ENCODE measurements around the gene COL26A1. TPM values are rescaled to one million over a fixed set of nuclear protein-coding genes. Genes with fewer than 3 reads are reported as not detected.
A peak's percentile ranks its signal among the peaks of the same experiment; 100 is the strongest.

Gene COL26A1
- total RNA-seq (1 to 10 TPM in 2 of 6 donors, under 1 TPM in 4; 0.37 to 1.2 (median 0.64) TPM), polyA plus RNA-seq (1 to 10 TPM in 1 of 2 donors, under 1 TPM in 1; 0.87 to 3.5 TPM)

DNA sequence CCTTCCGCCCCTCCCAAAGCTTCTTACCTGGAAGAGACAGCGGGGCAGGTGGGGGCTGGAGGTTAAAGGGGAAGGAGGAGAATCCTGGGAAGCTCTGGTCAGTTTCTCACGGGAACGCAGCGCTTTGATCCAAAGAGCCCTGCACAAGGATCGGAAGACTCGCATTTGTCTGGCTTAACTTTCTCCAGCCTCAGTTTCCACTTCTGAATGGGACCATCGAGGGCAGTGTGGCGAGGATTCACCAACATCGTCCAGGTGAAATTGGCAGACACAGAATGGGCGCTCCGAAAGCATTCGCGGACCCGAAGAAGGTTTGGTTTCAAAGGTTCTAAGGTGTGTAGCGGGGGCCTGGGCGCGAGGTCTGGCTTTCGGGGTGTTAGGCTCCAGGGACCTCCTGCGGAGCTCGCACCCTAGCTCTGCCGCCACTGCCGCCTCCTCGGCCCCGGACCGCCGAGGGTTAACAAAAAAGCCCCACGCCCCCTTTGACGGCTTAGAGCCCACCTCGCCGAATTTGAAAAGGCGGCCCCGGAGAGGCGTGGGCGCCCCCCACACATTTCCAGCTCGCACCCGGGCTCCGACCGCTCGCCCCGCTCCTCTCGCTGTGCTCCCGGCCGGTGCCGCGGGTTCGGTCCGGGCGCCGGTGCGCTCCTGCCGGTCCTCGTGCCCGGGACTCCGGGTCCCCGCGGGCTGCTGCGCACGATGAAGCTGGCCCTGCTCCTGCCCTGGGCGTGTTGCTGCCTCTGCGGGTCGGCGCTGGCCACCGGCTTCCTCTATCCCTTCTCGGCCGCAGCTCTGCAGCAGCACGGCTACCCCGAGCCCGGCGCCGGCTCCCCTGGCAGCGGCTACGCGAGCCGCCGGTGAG, at the start of gene COL26A1:
TSS of gene COL26A1 (plus strand) at position 542 of the 862 bp plus-strand sequence. CDS start at position 700, 158 bp downstream.
- no peaks in the 10 kb centered on the region for H3K27me3 ChIP-seq
- intact Hi-C loops (cut with DNase I), result no loop called here
- WGBS, 2 donors, result 17 to 23% methylated on average over 58 to 76 of the region's 76 CpGs
- H3K36me3 ChIP-seq, result no peaks in the 10 kb centered on the region
- peaks cover 0 to 5% (median 0%) of the 10 kb centered on the region in 3 donors for H3K4me1 ChIP-seq
- peak; percentile 23 to 87 (median 48) for DNase-seq
- H3K4me3 ChIP-seq, result peak within 1 kb of the TSS; percentile 37 to 67 (median 56)
- no peak for FAIRE-seq
- peak; percentile 65 to 81 (median 76) for ATAC-seq
- H3K27ac ChIP-seq, result peak within 1 kb of the TSS in 2 of 4 donors; percentile 70 to 71
- H3K9me3 ChIP-seq, result no peaks in the 10 kb centered on the region
- TF ChIP-seq, protein P1, sequence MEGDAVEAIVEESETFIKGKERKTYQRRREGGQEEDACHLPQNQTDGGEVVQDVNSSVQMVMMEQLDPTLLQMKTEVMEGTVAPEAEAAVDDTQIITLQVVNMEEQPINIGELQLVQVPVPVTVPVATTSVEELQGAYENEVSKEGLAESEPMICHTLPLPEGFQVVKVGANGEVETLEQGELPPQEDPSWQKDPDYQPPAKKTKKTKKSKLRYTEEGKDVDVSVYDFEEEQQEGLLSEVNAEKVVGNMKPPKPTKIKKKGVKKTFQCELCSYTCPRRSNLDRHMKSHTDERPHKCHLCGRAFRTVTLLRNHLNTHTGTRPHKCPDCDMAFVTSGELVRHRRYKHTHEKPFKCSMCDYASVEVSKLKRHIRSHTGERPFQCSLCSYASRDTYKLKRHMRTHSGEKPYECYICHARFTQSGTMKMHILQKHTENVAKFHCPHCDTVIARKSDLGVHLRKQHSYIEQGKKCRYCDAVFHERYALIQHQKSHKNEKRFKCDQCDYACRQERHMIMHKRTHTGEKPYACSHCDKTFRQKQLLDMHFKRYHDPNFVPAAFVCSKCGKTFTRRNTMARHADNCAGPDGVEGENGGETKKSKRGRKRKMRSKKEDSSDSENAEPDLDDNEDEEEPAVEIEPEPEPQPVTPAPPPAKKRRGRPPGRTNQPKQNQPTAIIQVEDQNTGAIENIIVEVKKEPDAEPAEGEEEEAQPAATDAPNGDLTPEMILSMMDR (IDR thresholded peaks at IDR 0.05), result no peak

DNA sequence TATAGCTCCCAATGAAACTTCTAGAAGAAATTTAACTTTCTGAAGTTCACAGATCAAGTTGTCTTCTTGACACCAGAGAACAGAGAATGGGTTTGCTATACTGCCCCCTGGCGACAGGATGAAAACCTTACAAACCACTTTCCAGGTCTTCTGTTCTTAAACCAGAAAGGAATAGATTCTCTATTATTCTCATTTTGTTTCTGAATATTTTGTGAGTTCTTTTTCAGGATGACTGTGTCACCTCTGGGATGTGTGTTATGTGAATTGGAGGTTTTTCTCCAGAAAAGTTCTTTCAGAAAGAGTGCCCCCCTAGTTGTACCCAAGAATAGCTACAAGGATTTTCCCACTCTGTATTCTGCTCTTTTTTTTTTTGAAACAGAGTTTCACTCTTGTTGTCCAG, 47.3 kb upstream of the COL26A1 start:
- peaks cover 0 to 7% (median 0%) of the 10 kb centered on the region in 3 donors for H3K36me3 ChIP-seq
- H3K4me1 ChIP-seq, result no peaks in the 10 kb centered on the region
- DNase-seq (peak in 1 of 6 donors; percentile 46), FAIRE-seq (no peak), ATAC-seq (peak in 2 of 4 donors; percentile 60 to 71)
- intact Hi-C loops (cut with DNase I), result no loop called here
- WGBS, 2 donors, result 0 to 9% methylated on average over 1 of the region's 1 CpG
- no peak overlapping the region for H3K4me3 ChIP-seq
- H3K27ac ChIP-seq, result no peak overlapping the region
- no peaks in the 10 kb centered on the region for H3K9me3 ChIP-seq
- no peaks in the 10 kb centered on the region for H3K27me3 ChIP-seq
- TF ChIP-seq, protein P1 (IDR thresholded peaks at IDR 0.05), result peak; percentile 45 to 71 (median 50)

DNA sequence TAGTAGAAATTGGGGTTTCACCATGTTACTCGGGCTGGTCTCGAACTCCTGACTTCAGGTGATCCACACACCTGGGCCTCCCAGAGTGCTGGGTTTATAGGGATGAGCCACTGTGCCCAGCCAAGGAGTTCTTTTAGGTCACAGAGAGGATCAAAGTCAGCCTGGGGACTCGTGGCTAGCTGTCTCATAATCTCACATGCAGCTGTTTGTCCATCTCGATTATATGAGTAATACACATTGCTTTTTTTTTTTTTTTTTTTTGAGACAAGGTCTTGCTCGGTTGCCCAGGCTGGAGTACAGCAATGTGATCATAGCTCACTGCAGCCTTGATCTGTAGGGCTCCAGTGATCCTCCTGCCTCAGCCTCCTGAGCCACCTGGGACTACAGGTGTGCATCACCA, 43.3 kb upstream of the COL26A1 start:
- peaks cover 0 to 5% (median 4%) of the 10 kb centered on the region in 3 donors for H3K4me1 ChIP-seq
- DNase-seq, result no peak
- no peak overlapping the region for H3K4me3 ChIP-seq
- intact Hi-C loops (cut with DNase I), result no loop called here
- ATAC-seq, result no peak
- no peaks in the 10 kb centered on the region for H3K9me3 ChIP-seq
- H3K36me3 ChIP-seq, result peaks cover 0 to 7% (median 0%) of the 10 kb centered on the region in 3 donors
- FAIRE-seq, result no peak
- no peaks in the 10 kb centered on the region for H3K27me3 ChIP-seq
- TF ChIP-seq, protein P1 (IDR thresholded peaks at IDR 0.05), result no peak
- 63 to 67% methylated on average over 5 of the region's 5 CpGs for WGBS, 2 donors
- H3K27ac ChIP-seq, result no peak overlapping the region

DNA sequence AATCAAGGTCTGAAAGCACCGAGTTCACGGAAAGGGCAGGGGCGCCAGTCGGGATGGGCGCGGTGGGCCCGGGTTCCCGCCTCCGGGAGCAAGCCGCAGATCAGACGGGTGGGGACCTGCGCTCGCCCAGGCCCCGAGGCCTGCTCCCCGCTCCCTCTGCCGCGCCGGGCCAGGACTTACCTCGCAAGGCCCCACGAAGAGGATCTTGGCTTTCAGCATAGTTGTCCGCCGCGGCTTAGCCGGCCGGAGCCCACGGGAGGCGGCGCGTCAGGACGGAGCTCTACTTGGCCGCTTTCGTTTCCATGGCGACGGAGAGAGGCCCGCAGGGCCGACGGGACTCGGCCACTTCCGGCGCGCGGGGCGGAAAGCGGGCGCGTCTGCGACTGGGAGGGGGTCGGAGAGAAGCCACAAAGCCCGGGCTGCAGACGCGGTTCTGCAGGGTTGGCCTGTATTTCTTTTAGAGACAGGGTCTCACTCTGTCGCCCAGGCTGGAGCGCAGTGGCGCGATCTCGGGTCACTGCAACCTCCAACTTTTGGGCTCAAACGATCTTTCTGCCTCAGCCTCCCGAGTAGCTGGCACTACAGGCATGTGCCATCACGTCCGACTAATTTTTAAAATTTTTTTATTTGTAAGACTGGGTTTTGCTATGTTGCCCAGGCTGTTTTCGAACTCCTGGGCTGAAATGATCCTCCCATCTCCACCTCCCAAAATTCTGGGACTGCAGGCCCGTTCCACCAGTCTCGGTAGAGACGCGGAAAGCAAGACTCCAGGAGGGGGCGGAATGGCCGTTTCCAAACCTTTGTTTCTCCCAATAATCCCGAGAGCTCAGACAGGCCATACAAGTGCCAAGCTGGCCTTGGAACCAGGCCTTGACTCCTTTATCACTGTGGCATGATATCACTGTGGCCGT, 40.9 kb upstream of the COL26A1 start, which contains the start of gene IFT22:
TSS of gene IFT22 (minus strand) at position 322 of the 911 bp plus-strand sequence. CDS start at position 219, 103 bp downstream.
- intact Hi-C loops (cut with DNase I), result no loop called here
- Histone ChIP-seq H3K36me3 (peaks cover 0 to 7% (median 0%) of the 10 kb centered on the region in 3 donors), H3K9me3 (no peaks in the 10 kb centered on the region), H3K4me1 (peaks cover 0 to 5% (median 4%) of the 10 kb centered on the region in 3 donors), H3K27ac (peak within 1 kb of the TSS; percentile 66 to 84 (median 78)), H3K4me3 (peak within 1 kb of the TSS; percentile 53 to 86 (median 82)), H3K27me3 (no peaks in the 10 kb centered on the region)
- no peak for FAIRE-seq
- TF ChIP-seq, protein P1 (IDR thresholded peaks at IDR 0.05), result no peak
- 1% methylated on average over 61 to 69 of the region's 69 CpGs for WGBS, 2 donors
- ATAC-seq, result peak; percentile 99 to 100 (median 100)
- peak; percentile 91 to 98 (median 94) for DNase-seq

All from pancreas (tissue), 10 donors.